IMR-90 (cell line): ENCODE results near the gene CAPS.

Experiments used
- BHLHE40 ChIP-seq: fragments of 150-350 bp; IDR thresholded peaks from 2 replicates; pipeline ENCODE4 v1.6.1; 2016; ENCODE audit warnings: mild to moderate bottlenecking, low read depth, low read length
- CHD1 ChIP-seq: IDR thresholded peaks from 2 replicates; pipeline ENCODE4 v1.6.1; 2012; ENCODE audit warnings: low read depth, low read length, improper control_type of control experiment
- MAFK ChIP-seq: IDR thresholded peaks from 2 replicates; pipeline ENCODE4 v1.6.1; 2012; ENCODE audit warnings: low read depth, low read length, improper control_type of control experiment
- POLR2A ChIP-seq: IDR thresholded peaks from 2 replicates; pipeline ENCODE4 v1.6.1; 2012; ENCODE audit warnings: mild to moderate bottlenecking, low read depth, low read length
- RAD21 ChIP-seq: IDR thresholded peaks from 2 replicates; pipeline ENCODE4 v1.6.1; 2012; ENCODE audit warnings: low read length, improper control_type of control experiment
- RCOR1 ChIP-seq: IDR thresholded peaks from 2 replicates; pipeline ENCODE4 v1.6.1; 2012; ENCODE audit warnings: mild to moderate bottlenecking, low read length, improper control_type of control experiment; ENCODE audit not compliant: insufficient replicate concordance
- TF ChIP-seq, protein P1 (sequence below): fragments of 150-350 bp; IDR thresholded peaks from 2 replicates; pipeline ENCODE4 v1.6.1; 2016; ENCODE audit warnings: low read depth, mild to moderate bottlenecking, low read length, moderate library complexity, borderline replicate concordance
- TF ChIP-seq, protein P2 (sequence below): conservative IDR thresholded peaks from 2 replicates; pipeline ENCODE4 v1.5.1; 2012; ENCODE audit warnings: mild to moderate bottlenecking, low read depth, low read length, improper control_type of control experiment
- TF ChIP-seq, protein P3 (sequence below): fragments of 150-350 bp; IDR thresholded peaks from 2 replicates; pipeline ENCODE4 v1.6.1; 2017; ENCODE audit warnings: mild to moderate bottlenecking, antibody characterized with exemption, low read length, low read depth

DNA sequence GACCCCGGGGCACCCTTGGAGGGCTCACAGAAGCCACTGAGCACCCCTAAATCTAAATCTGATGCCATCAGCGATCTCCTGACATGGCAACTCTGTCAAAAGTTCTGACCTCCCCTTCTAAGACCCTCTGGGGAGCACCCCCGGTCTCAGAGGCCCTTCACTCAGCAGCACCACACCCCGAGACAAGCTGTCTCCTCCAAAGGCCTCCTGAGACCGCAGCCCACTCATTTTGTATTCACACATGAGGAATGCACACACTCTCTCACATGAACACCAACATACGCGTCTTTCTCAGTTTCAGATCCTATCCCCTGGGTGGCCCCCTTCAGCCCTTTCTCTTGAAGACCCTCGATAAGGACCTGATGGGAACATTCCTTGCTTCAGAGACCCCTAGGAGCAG is 13.1 kb upstream of the CAPS start:
- TF ChIP-seq, protein P1, sequence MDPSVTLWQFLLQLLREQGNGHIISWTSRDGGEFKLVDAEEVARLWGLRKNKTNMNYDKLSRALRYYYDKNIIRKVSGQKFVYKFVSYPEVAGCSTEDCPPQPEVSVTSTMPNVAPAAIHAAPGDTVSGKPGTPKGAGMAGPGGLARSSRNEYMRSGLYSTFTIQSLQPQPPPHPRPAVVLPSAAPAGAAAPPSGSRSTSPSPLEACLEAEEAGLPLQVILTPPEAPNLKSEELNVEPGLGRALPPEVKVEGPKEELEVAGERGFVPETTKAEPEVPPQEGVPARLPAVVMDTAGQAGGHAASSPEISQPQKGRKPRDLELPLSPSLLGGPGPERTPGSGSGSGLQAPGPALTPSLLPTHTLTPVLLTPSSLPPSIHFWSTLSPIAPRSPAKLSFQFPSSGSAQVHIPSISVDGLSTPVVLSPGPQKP: no peak
- TF ChIP-seq, protein P2, sequence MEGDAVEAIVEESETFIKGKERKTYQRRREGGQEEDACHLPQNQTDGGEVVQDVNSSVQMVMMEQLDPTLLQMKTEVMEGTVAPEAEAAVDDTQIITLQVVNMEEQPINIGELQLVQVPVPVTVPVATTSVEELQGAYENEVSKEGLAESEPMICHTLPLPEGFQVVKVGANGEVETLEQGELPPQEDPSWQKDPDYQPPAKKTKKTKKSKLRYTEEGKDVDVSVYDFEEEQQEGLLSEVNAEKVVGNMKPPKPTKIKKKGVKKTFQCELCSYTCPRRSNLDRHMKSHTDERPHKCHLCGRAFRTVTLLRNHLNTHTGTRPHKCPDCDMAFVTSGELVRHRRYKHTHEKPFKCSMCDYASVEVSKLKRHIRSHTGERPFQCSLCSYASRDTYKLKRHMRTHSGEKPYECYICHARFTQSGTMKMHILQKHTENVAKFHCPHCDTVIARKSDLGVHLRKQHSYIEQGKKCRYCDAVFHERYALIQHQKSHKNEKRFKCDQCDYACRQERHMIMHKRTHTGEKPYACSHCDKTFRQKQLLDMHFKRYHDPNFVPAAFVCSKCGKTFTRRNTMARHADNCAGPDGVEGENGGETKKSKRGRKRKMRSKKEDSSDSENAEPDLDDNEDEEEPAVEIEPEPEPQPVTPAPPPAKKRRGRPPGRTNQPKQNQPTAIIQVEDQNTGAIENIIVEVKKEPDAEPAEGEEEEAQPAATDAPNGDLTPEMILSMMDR: no peak
- no peak for TF ChIP-seq POLR2A
- TF ChIP-seq, protein P3, sequence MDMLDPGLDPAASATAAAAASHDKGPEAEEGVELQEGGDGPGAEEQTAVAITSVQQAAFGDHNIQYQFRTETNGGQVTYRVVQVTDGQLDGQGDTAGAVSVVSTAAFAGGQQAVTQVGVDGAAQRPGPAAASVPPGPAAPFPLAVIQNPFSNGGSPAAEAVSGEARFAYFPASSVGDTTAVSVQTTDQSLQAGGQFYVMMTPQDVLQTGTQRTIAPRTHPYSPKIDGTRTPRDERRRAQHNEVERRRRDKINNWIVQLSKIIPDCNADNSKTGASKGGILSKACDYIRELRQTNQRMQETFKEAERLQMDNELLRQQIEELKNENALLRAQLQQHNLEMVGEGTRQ: no peak
- no peak for TF ChIP-seq RAD21
- TF ChIP-seq RCOR1: no peak
- no peak for TF ChIP-seq MAFK
- no peak for TF ChIP-seq BHLHE40
- TF ChIP-seq CHD1: no peak
